HepG2 (cell line): ENCODE results near the gene DLEC1. TPM values are rescaled to one million over a fixed set of nuclear protein-coding genes. Genes with fewer than 3 reads are reported as not detected.

ENCODE experiments used
- CC2D1A ChIP-seq: sonication (generic); formaldehyde crosslinking; IDR thresholded peaks from 2 replicates; pipeline ENCODE4 v1.8.1; 2023; ENCODE audit warnings: mild to moderate bottlenecking, missing genetic modification reagents
- E2F2 ChIP-seq: sonication (generic); formaldehyde crosslinking; IDR thresholded peaks from 2 replicates; pipeline ENCODE4 v1.4.0; 2020; ENCODE audit warnings: missing genetic modification reagents, borderline replicate concordance
- EED ChIP-seq: sonication (generic); formaldehyde crosslinking; IDR thresholded peaks from 2 replicates; pipeline ENCODE4 v1.5.0; 2020; ENCODE audit warnings: mild to moderate bottlenecking, missing genetic modification reagents
- FOXP1 ChIP-seq, 2 experiments: fragments of 450-650 bp in 1 of 2; IDR thresholded peaks; 2 replicates each; pipeline ENCODE4 v1.6.1; 2017 to 2018; ENCODE audit warnings: antibody characterized with exemption in 1 of 2
- MLLT10 ChIP-seq: sonication (generic); formaldehyde crosslinking; IDR thresholded peaks from 2 replicates; pipeline ENCODE4 v1.4.0; 2020; ENCODE audit warnings: missing genetic modification reagents
- PRDM4 ChIP-seq: sonication (generic); formaldehyde crosslinking; IDR thresholded peaks from 2 replicates; pipeline ENCODE4 v1.9.0; 2021; ENCODE audit warnings: missing genetic modification reagents, borderline replicate concordance
- RFX1 ChIP-seq: fragments of 450-650 bp; IDR thresholded peaks from 2 replicates; pipeline ENCODE4 v1.6.1; 2017
- RFXAP ChIP-seq: sonication (generic); formaldehyde crosslinking; IDR thresholded peaks from 2 replicates; pipeline ENCODE4 v1.4.0; 2020; ENCODE audit warnings: missing genetic modification reagents, borderline replicate concordance
- SCMH1 ChIP-seq: sonication (generic); formaldehyde crosslinking; IDR thresholded peaks from 2 replicates; pipeline ENCODE4 v1.9.0; 2021; ENCODE audit warnings: missing genetic modification reagents, mild to moderate bottlenecking, borderline replicate concordance
- SIN3A ChIP-seq: IDR thresholded peaks from 2 replicates; pipeline ENCODE4 v1.6.1; 2011; ENCODE audit warnings: low read depth, mild to moderate bottlenecking, control low read depth, low read length, borderline replicate concordance
- ZMAT5 ChIP-seq: sonication (generic); formaldehyde crosslinking; IDR thresholded peaks from 2 replicates; pipeline ENCODE4 v1.5.0; 2020; ENCODE audit warnings: mild to moderate bottlenecking, low read depth, missing genetic modification reagents, borderline replicate concordance
- ZNF10 ChIP-seq: sonication (generic); formaldehyde crosslinking; IDR thresholded peaks from 2 replicates; pipeline ENCODE4 v1.4.0; 2020; ENCODE audit warnings: mild to moderate bottlenecking, low read depth, missing genetic modification reagents, borderline replicate concordance
- ZNF234 ChIP-seq: sonication (generic); formaldehyde crosslinking; conservative IDR thresholded peaks from 2 replicates; pipeline ENCODE4 v1.5.1; 2020; ENCODE audit warnings: mild to moderate bottlenecking, missing genetic modification reagents
- ZNF430 ChIP-seq: sonication (generic); formaldehyde crosslinking; IDR thresholded peaks from 2 replicates; pipeline ENCODE4 v1.9.0; 2021; ENCODE audit warnings: mild to moderate bottlenecking, missing genetic modification reagents
- ZNF547 ChIP-seq: sonication (generic); formaldehyde crosslinking; IDR thresholded peaks from 2 replicates; pipeline ENCODE4 v1.5.1; 2020; ENCODE audit warnings: mild to moderate bottlenecking, missing genetic modification reagents
- ZNF646 ChIP-seq: sonication (generic); formaldehyde crosslinking; IDR thresholded peaks from 2 replicates; pipeline ENCODE4 v1.9.0; 2021; ENCODE audit warnings: mild to moderate bottlenecking, missing genetic modification reagents
- ZNF777 ChIP-seq: sonication (generic); formaldehyde crosslinking; IDR thresholded peaks from 2 replicates; pipeline ENCODE4 v1.4.0; 2020; ENCODE audit warnings: missing genetic modification reagents
- ZNF790 ChIP-seq: sonication (generic); formaldehyde crosslinking; IDR thresholded peaks from 2 replicates; pipeline ENCODE4 v1.8.0; 2022; ENCODE audit warnings: missing genetic modification reagents, mild to moderate bottlenecking, borderline replicate concordance
- ZSCAN31 ChIP-seq: sonication (generic); formaldehyde crosslinking; IDR thresholded peaks from 2 replicates; pipeline ENCODE4 v1.5.0; 2020; ENCODE audit warnings: low read depth, mild to moderate bottlenecking, missing genetic modification reagents
- polyA plus RNA-seq, 8 experiments: library from polyadenylated mRNA; depleted of rRNA in 3 of 8; stranded (reverse) in 7 of 8; unstranded in 1 of 8; fragments of >200 nt; fragmentation: Illumina TruSeq in 4 of 8; extraction: Trizol in 4 of 8; gene quantifications; 2 replicates each; pipeline versions ENCODE4 v1.2.1 to v1.2.3, GENCODE V29; 2011 to 2016; ENCODE audit warnings: low read depth in 4 of 8, missing spikeins in 1 of 8, mixed read lengths in 1 of 8; ENCODE audit not compliant: insufficient read depth in 1 of 8
- total RNA-seq, 5 experiments: library from RNA; depleted of rRNA; stranded (reverse); fragments of >200 nt; fragmentation: Illumina TruSeq; extraction: Trizol; gene quantifications; 2 replicates each; pipeline ENCODE4 v1.2.3, GENCODE V29; 2016; ENCODE audit warnings: low read depth in 1 of 5

DLEC1 gene
- total and polyA plus RNA-seq, 2 of the 13 experiments (the other 11 are each of a cell fraction or from before 2014, with no cell fraction given) = 0.09 TPM; not detected in 1

GRCh38 chr3:38117748-38118420 is 78.9 kb downstream of the DLEC1 start (continued):
- TF ChIP-seq SIN3A (no peak), ZNF646 (peak; percentile 15; the same call in 1 of the 2 replicates), ZNF10 (CRISPR knock-in tag) (no peak), FOXP1 (IDR thresholded peaks at IDR 0.05) (no peak), FOXP1 (CRISPR knock-in tag; IDR thresholded peaks at IDR 0.05) (no peak), ZNF790 (CRISPR knock-in tag) (no peak), ZMAT5 (CRISPR knock-in tag) (no peak), EED (CRISPR knock-in tag) (no peak; the same call in 1 of the 2 replicates), SCMH1 (CRISPR knock-in tag) (no peak), ZSCAN31 (CRISPR knock-in tag) (no peak), MLLT10 (no peak), ZNF430 (CRISPR knock-in tag) (peak; percentile 37; the same call in 1 of the 2 replicates), CC2D1A (no peak), ZNF234 (CRISPR knock-in tag) (no peak), E2F2 (CRISPR knock-in tag) (no peak), ZNF777 (CRISPR knock-in tag) (no peak), RFX1 (no peak), RFXAP (CRISPR knock-in tag) (peak; percentile 36; the same call in 1 of the 2 replicates), ZNF547 (CRISPR knock-in tag) (no peak), PRDM4 (0 out of 2 replicates have a peak, but pooled peaks have one; percentile 28)
